Measurements from ENCODE around the gene RCAN1. TPM values are rescaled to one million over a fixed set of nuclear protein-coding genes. Genes with fewer than 3 reads are reported as not detected.

The RCAN1 gene
- 1 to 10 TPM; 5.2 to 8.2 (median 5.8) TPM for total RNA-seq
- 9.0 TPM for total RNA-seq (2013)
- total RNA-seq: 2.1 to 37.2 (median 8.0) reads per million in 29 experiments

- Mint-ChIP-seq H3K27me3 (peaks cover 0 to 2% of the 10 kb centered on the region in 2 donors), H3K36me3 (no peaks in the 10 kb centered on the region), H3K4me3 (peak within 1 kb of the TSS; percentile 84 to 90 (median 87)), H3K4me1 (peaks cover 27 to 31% (median 28%) of the 10 kb centered on the region in 3 donors), H3K9me3 (no peaks in the 10 kb centered on the region), H3K27ac (peak within 1 kb of the TSS; percentile 90 to 96)
- DNase-seq (peak; percentile 69 to 92 (median 82)), ATAC-seq (replicated peaks in 1 of 4) (peak; percentile 95 to 98 (median 95))
- no peaks in the 10 kb centered on the region for H3K36me3 ChIP-seq (ENCODE audit: control insufficient read depth in 2 of 2, extremely low read depth in 1 of 2, insufficient read depth in 1 of 2, low read length in 1 of 2)
- H3K27me3 ChIP-seq (replicated peaks in 1 of 2; ENCODE audit: control insufficient read depth in 2 of 2, extremely low read depth in 1 of 2, insufficient read depth in 2 of 2, low read length in 1 of 2): peaks cover 0 to 4% of the 10 kb centered on the region in 2 experiments
- CTCF ChIA-PET: no interaction called here
- no peaks in the 10 kb centered on the region for H3K9me3 ChIP-seq
- POLR2A ChIA-PET: interaction anchor here in 1 of 2 donors (0.6 kb wide), 1 partner anchor 683 kb away, joined by 4 read pairs; no protein-coding TSS in a partner anchor
- peaks cover 12% of the 10 kb centered on the region in 2 experiments for H3K4me1 ChIP-seq (ENCODE audit: control insufficient read depth in 1 of 2, extremely low read depth in 1 of 2, insufficient read depth in 2 of 2, low read length in 2 of 2)
- under 1% methylated on average over 121 of the region's 121 CpGs for WGBS (ENCODE audit: insufficient coverage)
- peak within 1 kb of the TSS; percentile 63 for H3K27ac ChIP-seq (ENCODE audit: low read length)
- H3K4me3 ChIP-seq (ENCODE audit: control insufficient read depth in 1 of 2, extremely low read depth in 1 of 2, low read length in 1 of 2): peak within 1 kb of the TSS; percentile 56 to 77
Measured at GRCh38 chr21:34614628-34615486, at the start of gene RCAN1. Gene RCAN1 (minus strand): TSS chr21:34615113. CDS start chr21:34615011, 102 bp downstream.

- peaks cover 2 to 14% of the 10 kb centered on the region in 2 experiments for H3K27me3 ChIP-seq (replicated peaks in 1 of 2; ENCODE audit: control insufficient read depth in 2 of 2, extremely low read depth in 1 of 2, insufficient read depth in 2 of 2, low read length in 1 of 2)
- POLR2A ChIA-PET: no interaction called here
- Mint-ChIP-seq H3K9me3 (peaks cover 20 to 30% (median 26%) of the 10 kb centered on the region in 3 donors), H3K36me3 (peaks cover 3% of the 10 kb centered on the region), H3K27me3 (peaks cover 37% of the 10 kb centered on the region in 2 donors), H3K4me1 (no peaks in the 10 kb centered on the region), H3K27ac (no peak overlapping the region), H3K4me3 (no peak overlapping the region)
- H3K9me3 ChIP-seq: no peaks in the 10 kb centered on the region
- ATAC-seq (replicated peaks in 1 of 4) (no peak), DNase-seq (no peak)
- no peaks in the 10 kb centered on the region for H3K36me3 ChIP-seq (ENCODE audit: control insufficient read depth in 2 of 2, extremely low read depth in 1 of 2, insufficient read depth in 1 of 2, low read length in 1 of 2)
- no peak overlapping the region for H3K27ac ChIP-seq (ENCODE audit: low read length)
- no peak overlapping the region for H3K4me3 ChIP-seq (ENCODE audit: control insufficient read depth in 1 of 2, extremely low read depth in 1 of 2, low read length in 1 of 2)
- CTCF ChIA-PET: no interaction called here
- H3K4me1 ChIP-seq (ENCODE audit: control insufficient read depth in 1 of 2, extremely low read depth in 1 of 2, insufficient read depth in 2 of 2, low read length in 2 of 2): no peaks in the 10 kb centered on the region
Measured at GRCh38 chr21:34661848-34662247, 46.9 kb upstream of the RCAN1 start.

- ChIA-PET POLR2A (no interaction called here), CTCF (no interaction called here)
- H3K27me3 Mint-ChIP-seq: peaks cover 41 to 55% of the 10 kb centered on the region in 2 donors
- WGBS (ENCODE audit: insufficient coverage): 93% methylated on average over 6 of the region's 6 CpGs
- Histone ChIP-seq H3K4me3 (ENCODE audit: control insufficient read depth in 1 of 2, extremely low read depth in 1 of 2, low read length in 1 of 2) (no peak overlapping the region), H3K36me3 (ENCODE audit: control insufficient read depth in 2 of 2, extremely low read depth in 1 of 2, insufficient read depth in 1 of 2, low read length in 1 of 2) (no peaks in the 10 kb centered on the region), H3K27me3 (replicated peaks in 1 of 2; ENCODE audit: control insufficient read depth in 2 of 2, extremely low read depth in 1 of 2, insufficient read depth in 2 of 2, low read length in 1 of 2) (peaks cover 2 to 10% of the 10 kb centered on the region in 2 experiments), H3K27ac (ENCODE audit: low read length) (no peak overlapping the region), H3K4me1 (ENCODE audit: control insufficient read depth in 1 of 2, extremely low read depth in 1 of 2, insufficient read depth in 2 of 2, low read length in 2 of 2) (no peaks in the 10 kb centered on the region), H3K9me3 (no peaks in the 10 kb centered on the region)
- ATAC-seq (replicated peaks in 1 of 4) (no peak), DNase-seq (no peak)
- no peak overlapping the region for H3K27ac Mint-ChIP-seq
- peaks cover 0 to 8% (median 0%) of the 10 kb centered on the region in 3 donors for H3K4me1 Mint-ChIP-seq
- H3K36me3 Mint-ChIP-seq: no peaks in the 10 kb centered on the region
- H3K4me3 Mint-ChIP-seq: no peak overlapping the region
- peaks cover 0 to 13% (median 7%) of the 10 kb centered on the region in 3 donors for H3K9me3 Mint-ChIP-seq
Measured at GRCh38 chr21:34653522-34653921, 38.6 kb upstream of the RCAN1 start.

GRCh38 chr21:34651642-34652041, 36.7 kb upstream of the RCAN1 start:
- H3K27ac Mint-ChIP-seq: no peak overlapping the region

GRCh38 chr21:34650861-34651431, 36.0 kb upstream of the RCAN1 start:
- H3K36me3 Mint-ChIP-seq: no peaks in the 10 kb centered on the region
- H3K27ac ChIP-seq (ENCODE audit: low read length): no peak overlapping the region
- no peak overlapping the region for H3K4me3 Mint-ChIP-seq
- peaks cover 0 to 24% of the 10 kb centered on the region in 2 experiments for H3K27me3 ChIP-seq (replicated peaks in 1 of 2; ENCODE audit: control insufficient read depth in 2 of 2, extremely low read depth in 1 of 2, insufficient read depth in 2 of 2, low read length in 1 of 2)
- CTCF ChIA-PET: no interaction called here
- WGBS (ENCODE audit: insufficient coverage): no CpG with 5 or more reads among the region's 1 CpG
- POLR2A ChIA-PET: no interaction called here
- peaks cover 0 to 13% (median 7%) of the 10 kb centered on the region in 3 donors for H3K9me3 Mint-ChIP-seq
- ATAC-seq (replicated peaks in 1 of 4) (no peak), DNase-seq (no peak)
- H3K27ac Mint-ChIP-seq: no peak overlapping the region
- no peaks in the 10 kb centered on the region for H3K36me3 ChIP-seq (ENCODE audit: control insufficient read depth in 2 of 2, extremely low read depth in 1 of 2, insufficient read depth in 1 of 2, low read length in 1 of 2)
- H3K9me3 ChIP-seq: no peaks in the 10 kb centered on the region
- H3K27me3 Mint-ChIP-seq: peaks cover 27 to 36% of the 10 kb centered on the region in 2 donors
- H3K4me3 ChIP-seq (ENCODE audit: control insufficient read depth in 1 of 2, extremely low read depth in 1 of 2, low read length in 1 of 2): no peak overlapping the region
- no peaks in the 10 kb centered on the region for H3K4me1 ChIP-seq (ENCODE audit: control insufficient read depth in 1 of 2, extremely low read depth in 1 of 2, insufficient read depth in 2 of 2, low read length in 2 of 2)
- H3K4me1 Mint-ChIP-seq: peaks cover 0 to 8% (median 0%) of the 10 kb centered on the region in 3 donors

More at GRCh38 chr21:34651642-34652041, 36.7 kb upstream of the RCAN1 start:
- H3K4me3 ChIP-seq (ENCODE audit: control insufficient read depth in 1 of 2, extremely low read depth in 1 of 2, low read length in 1 of 2): no peak overlapping the region
- no peaks in the 10 kb centered on the region for H3K4me1 ChIP-seq (ENCODE audit: control insufficient read depth in 1 of 2, extremely low read depth in 1 of 2, insufficient read depth in 2 of 2, low read length in 2 of 2)
- POLR2A ChIA-PET: no interaction called here
- Mint-ChIP-seq H3K9me3 (peaks cover 0 to 13% (median 7%) of the 10 kb centered on the region in 3 donors), H3K36me3 (no peaks in the 10 kb centered on the region), H3K4me1 (peaks cover 0 to 8% (median 0%) of the 10 kb centered on the region in 3 donors), H3K4me3 (no peak overlapping the region), H3K27me3 (peaks cover 31 to 42% of the 10 kb centered on the region in 2 donors)
- peaks cover 0 to 21% of the 10 kb centered on the region in 2 experiments for H3K27me3 ChIP-seq (replicated peaks in 1 of 2; ENCODE audit: control insufficient read depth in 2 of 2, extremely low read depth in 1 of 2, insufficient read depth in 2 of 2, low read length in 1 of 2)
- no peaks in the 10 kb centered on the region for H3K36me3 ChIP-seq (ENCODE audit: control insufficient read depth in 2 of 2, extremely low read depth in 1 of 2, insufficient read depth in 1 of 2, low read length in 1 of 2)
- DNase-seq: no peak
- no peak for ATAC-seq (replicated peaks in 1 of 4)
- no peak overlapping the region for H3K27ac ChIP-seq (ENCODE audit: low read length)
- H3K9me3 ChIP-seq: no peaks in the 10 kb centered on the region
- no CpG with 5 or more reads among the region's 1 CpG for WGBS (ENCODE audit: insufficient coverage)
- CTCF ChIA-PET: no interaction called here

GRCh38 chr21:34649400-34649799, 34.5 kb upstream of the RCAN1 start:
- WGBS (ENCODE audit: insufficient coverage): 86% methylated on average over 3 of the region's 3 CpGs
- CTCF ChIA-PET: no interaction called here

More at GRCh38 chr21:34649400-34649799, 34.5 kb upstream of the RCAN1 start:
- H3K4me1 Mint-ChIP-seq: peaks cover 0 to 8% (median 0%) of the 10 kb centered on the region in 3 donors
- Histone ChIP-seq H3K9me3 (no peaks in the 10 kb centered on the region), H3K4me1 (ENCODE audit: control insufficient read depth in 1 of 2, extremely low read depth in 1 of 2, insufficient read depth in 2 of 2, low read length in 2 of 2) (no peaks in the 10 kb centered on the region), H3K36me3 (ENCODE audit: control insufficient read depth in 2 of 2, extremely low read depth in 1 of 2, insufficient read depth in 1 of 2, low read length in 1 of 2) (no peaks in the 10 kb centered on the region), H3K27me3 (replicated peaks in 1 of 2; ENCODE audit: control insufficient read depth in 2 of 2, extremely low read depth in 1 of 2, insufficient read depth in 2 of 2, low read length in 1 of 2) (peaks cover 0 to 24% of the 10 kb centered on the region in 2 experiments), H3K4me3 (ENCODE audit: control insufficient read depth in 1 of 2, extremely low read depth in 1 of 2, low read length in 1 of 2) (no peak overlapping the region), H3K27ac (ENCODE audit: low read length) (no peak overlapping the region)
- H3K4me3 Mint-ChIP-seq: no peak overlapping the region
- peaks cover 0 to 13% (median 7%) of the 10 kb centered on the region in 3 donors for H3K9me3 Mint-ChIP-seq
- no peak for ATAC-seq (replicated peaks in 1 of 4)
- POLR2A ChIA-PET: no interaction called here
- peaks cover 22 to 28% of the 10 kb centered on the region in 2 donors for H3K27me3 Mint-ChIP-seq
- DNase-seq: no peak
- no peak overlapping the region for H3K27ac Mint-ChIP-seq
- H3K36me3 Mint-ChIP-seq: no peaks in the 10 kb centered on the region
